GM21360 (cell line): Measurements from ENCODE around the gene RAF1.
"Not testable (repeated sequence)": the region's sequence is repeated elsewhere in the genome, so short reads cannot be mapped to it uniquely, and the experiment has no call there.

ENCODE experiments used
- ATAC-seq: cut with Tn5 transposase; IDR thresholded peaks from one replicate; pipeline ENCODE4 v1.9.1; 2021; ENCODE audit warnings: mild to moderate bottlenecking, moderate library complexity; ENCODE audit not compliant: unreplicated experiment

Gene RAF1

DNA sequence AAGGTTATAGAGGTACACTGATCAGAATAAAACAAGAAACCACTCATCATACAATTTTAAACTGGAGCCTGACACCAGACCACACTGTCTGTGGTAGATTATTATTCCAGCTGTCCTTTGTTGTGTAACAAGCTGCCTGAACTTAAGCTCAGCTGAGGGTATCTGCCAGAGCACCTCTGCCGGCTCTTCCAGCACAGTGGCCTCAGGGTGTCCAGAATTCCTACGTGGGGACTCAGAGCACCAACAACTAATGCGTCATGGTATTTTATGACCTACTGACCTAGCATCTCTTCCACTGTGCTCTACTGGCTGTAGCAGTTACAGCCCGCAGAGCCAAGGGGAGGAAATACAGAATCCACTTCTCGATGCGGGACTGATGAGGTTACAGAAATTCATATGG lies 15.6 kb upstream of the RAF1 start:
- no peak for ATAC-seq

DNA sequence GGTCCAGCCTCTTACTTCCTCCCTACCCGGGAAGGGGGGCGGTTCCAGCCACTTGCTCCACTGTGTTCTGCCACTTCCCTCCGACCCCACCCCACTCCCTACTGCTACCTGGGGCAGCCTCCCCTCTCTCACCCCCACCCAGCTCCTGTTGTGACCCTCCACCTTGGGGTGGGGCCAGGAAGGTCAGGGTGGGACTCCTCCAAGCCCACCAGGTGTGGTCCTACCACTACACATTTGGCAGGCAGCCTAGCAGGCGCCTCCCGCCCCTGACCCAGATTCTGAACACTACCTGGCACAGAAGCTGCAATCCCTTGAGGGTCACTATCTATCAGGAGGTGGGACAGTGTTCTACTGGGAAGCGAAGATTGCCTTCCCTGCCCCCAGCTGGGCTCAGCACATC lies 13.7 kb upstream of the RAF1 start:
- no peak for ATAC-seq

DNA sequence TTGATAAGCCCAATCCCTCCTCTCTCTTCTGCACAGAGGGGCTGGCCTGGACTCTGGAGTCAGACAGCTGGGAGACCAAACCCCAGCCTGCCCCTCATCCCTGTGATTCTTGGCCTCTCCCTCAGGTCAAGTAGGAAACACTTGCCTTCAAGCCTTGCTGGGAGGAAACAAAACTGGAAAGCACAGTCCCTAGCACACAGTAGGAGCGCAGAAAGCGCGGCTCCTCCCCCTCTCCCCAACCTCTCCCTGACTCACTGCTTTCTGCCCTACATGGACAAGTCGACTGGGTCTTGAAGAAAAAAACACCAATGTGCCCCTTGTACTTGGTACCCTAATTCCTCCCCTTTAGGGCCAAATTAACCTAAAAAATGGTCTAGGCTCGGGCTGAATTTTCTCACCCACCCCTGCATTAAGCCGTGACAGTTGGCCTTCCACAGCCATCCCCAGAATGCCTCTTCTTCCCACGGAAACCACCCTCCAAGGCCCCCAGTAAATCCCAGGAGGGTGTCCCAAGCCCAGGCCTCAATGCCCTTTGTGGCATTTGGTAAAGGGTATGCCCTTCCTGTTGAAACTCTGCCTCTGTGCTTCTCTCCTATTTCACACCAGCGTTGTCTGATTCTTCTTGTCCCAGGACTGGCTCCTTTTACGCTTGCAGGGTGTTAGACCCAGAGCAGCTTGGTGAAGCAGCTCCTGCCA lies 11.3 kb upstream of the RAF1 start:
- ATAC-seq, result no peak

GRCh38 chr3:12673956-12674736 lies 10.2 kb upstream of the RAF1 start:
- not testable (repeated sequence) for ATAC-seq

DNA sequence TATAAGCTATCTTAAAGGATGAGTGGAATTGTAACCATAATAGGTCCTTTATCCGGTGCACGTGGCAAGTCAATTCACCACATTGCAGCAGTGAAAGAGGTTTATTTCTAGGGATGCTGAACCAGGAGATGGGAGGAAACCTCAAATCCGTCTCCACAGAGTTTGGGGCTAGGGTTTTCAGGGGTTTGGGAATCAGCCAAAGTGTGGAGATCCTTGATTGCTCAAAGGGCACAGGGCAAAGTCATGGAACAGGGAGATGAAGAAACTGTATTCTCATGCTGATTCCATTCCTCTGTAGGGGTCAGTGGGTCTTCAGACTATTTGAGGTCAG lies 7.2 kb upstream of the RAF1 start:
- ATAC-seq, result no peak

DNA sequence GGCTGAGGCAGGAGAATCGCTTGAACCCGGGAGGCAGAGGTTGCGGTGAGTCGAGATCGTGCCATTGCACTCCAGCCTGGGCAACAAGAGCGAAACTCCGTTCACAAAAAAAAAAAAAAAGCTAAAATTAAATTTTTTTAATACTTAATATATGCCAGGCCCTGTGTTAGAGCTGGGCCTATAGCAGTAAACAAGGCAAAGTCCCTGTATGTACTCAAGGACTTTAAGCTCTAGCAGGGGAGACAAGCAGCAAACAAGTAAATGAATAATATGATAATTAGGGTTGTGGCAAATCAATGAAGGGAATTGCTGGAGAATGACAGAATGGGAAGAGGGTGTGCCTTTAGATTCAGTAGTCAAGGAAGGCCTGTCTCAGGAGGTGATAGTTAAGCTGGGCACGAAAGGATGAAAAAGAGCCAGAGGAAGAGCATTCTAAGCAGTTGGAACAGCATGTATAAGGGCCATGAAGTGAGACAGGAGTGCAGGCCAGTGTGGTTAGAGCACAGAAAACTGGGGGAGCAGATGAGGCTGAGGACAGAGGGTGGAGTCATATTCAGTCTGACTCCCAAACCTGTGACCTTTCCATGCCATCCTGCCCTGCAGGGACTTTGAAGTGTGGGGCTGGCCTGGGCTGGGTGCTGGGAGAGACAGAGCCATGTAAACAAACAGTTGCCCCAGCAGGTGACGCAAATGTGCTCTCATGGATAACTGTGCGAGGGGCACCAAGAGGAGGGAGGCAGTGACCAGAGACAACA lies 6.6 kb upstream of the RAF1 start:
- no peak for ATAC-seq

DNA sequence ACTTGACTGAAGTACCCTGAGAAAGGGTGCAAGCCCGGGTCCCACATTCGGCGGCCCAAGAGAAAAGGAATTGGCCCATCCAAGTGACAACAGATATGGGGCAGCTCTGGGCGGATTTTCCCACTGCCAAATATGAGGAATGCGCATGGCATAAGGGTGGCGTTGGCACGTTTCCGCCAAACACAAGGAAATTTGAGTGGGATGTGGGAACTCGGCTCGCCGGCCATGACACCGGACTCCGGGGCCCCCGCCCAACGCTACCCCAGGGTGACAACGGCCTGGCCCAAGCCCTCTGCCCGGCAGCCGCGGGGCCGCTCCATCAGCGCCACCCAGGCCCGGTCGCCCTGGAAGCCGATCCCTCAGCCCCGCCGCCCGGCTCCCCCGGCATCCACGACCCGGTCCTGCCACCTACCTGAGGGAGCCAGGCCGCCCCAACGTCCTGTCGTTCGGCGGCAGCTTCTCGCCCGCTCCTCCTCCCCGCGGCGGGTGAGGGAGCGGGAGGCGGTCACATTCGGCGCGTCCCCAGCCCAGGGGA lies 449 bp downstream of the RAF1 start:
- peak; percentile 30 for ATAC-seq

- no peak for ATAC-seq
Observed at GRCh38 chr3:12662593-12663400, 1.1 kb downstream of the RAF1 start.

GRCh38 chr3:12661926-12662592 lies 1.9 kb downstream of the RAF1 start:
- ATAC-seq, result no peak

DNA sequence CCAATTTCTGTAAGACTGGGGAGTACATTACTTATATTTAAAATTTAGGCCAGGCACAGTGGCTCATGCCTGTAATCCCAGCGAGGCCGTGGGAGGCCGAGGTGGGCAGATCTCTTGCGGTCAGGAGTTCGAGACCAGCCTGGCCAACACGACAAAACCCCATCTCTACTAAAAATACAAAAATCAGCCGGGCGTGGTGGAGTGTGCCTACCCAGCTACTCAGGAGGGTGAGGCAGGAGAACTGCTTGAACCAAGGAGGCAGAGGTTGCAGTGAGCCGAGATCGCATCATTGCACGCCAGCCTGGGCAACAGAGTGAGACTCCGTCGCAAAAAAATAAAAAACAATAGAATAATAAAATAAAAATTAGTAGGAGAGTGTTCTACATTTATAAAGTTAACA lies 2.5 kb downstream of the RAF1 start:
- not testable (repeated sequence) for ATAC-seq

DNA sequence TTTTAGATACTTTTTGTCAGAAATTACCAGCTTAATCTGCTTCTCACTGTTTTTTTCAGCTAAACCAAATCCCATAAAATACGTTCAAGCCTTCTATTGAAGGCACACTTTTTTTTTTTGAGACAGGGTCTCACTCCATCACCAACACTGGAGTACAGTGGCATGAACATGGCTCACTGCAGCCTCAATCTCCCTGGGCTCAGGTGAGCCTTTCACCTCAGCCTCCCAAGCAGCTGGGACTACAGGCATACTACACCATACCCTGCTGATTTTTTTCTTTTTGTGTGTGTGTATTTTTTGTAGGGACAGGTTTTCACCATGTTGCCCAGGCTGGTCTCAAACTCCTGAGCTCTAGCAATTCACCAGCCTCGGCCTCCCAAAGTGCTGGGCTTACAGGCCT lies 3.7 kb downstream of the RAF1 start:
- ATAC-seq, result no peak

- ATAC-seq, result no peak
Observed at GRCh38 chr3:12659316-12660015, 4.5 kb downstream of the RAF1 start.

DNA sequence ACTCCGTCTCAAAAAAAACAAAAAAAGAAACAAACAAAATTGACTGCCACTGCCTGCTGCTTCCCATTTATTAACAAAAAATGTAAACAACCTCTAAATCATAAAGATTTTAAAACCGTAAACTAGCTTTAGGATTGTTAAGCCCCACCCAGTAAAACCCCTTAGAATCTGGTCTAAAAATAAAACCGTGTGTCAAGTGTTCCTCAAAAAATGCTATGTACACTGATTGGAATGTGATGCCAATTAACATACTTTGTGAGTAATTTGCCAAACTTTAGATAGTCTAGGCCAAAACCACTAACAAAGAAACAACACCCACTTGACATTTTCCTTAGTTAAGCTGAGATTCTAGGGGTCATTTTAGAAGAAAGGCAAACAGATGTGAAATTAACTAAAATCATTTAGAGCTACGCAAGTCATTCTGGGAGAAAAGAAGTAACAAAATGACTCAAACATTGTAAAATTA lies 5.3 kb downstream of the RAF1 start:
- no peak for ATAC-seq

DNA sequence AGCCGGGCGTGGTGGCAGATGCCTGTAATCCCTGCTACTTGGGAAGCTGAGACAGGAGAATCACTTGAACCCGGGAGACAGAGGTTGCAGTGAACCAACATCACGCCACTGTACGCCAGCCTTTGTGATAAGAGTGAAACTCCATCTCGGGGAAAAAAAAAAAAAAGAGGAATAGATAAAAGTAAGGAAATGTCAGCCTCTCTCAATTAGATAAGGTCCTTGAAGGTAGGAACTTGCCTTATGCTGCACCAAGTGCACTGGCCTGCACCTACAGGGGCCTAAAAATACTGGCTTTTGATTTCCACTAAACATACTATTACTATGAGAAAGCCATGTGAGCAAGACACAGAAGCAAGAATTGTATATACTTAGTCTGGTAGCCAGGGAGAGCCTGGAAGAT lies 7.1 kb downstream of the RAF1 start:
- no peak for ATAC-seq

GRCh38 chr3:12656193-12656592 lies 7.7 kb downstream of the RAF1 start:
- ATAC-seq, result no peak

DNA sequence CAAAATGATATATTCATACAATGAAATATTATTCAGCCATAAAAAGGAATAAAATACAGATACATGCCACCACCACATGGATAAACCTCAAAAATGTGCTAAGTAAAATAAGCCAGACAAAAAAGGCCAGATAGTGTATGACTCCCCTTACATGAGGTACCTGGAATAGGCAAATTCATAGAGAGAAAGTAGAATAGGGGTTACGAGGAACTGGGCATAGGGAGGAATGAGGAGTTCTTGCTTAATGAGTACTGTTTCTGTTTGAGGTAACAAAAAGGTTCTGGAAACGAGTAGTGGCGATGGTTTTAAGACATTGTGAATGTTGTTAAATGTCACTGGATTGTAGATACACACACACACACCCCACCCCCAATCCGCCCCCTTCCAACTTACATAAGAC lies 8.2 kb downstream of the RAF1 start:
- no peak for ATAC-seq

- ATAC-seq, result no peak
Observed at GRCh38 chr3:12653747-12654146, 10.2 kb downstream of the RAF1 start.

DNA sequence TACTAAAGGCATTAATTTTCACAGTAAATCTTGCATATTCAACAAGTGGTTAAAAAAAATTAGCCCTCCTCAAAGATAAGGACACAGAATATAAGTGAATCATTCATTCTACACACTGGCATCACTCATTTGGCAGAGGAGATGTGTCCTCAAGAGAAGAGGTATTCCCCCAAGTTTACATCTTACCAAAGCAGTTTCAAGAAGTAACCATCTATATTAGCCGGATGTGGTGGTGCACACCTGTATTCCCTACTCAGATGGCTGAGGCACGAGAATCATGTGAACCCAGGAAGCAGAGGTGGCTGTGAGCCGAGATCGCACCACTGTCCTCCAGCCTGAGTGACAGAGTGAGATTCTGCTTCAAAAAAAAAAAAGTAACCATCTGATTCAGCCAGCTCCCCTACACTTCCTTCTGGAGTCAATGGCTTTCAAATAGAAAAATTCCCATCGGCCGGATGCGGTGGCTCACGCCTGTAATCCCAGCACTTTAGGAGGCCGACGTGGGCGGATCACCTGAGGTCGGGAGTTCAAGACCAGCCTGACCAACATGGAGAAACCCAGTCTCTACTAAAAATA lies 15.4 kb downstream of the RAF1 start:
- ATAC-seq, result peak; percentile 29

GRCh38 chr3:12644331-12644937 lies 19.5 kb downstream of the RAF1 start:
- ATAC-seq, result no peak
